Measurements from ENCODE around the gene LYPLA2.
"Not testable (repeated sequence)": the region's sequence is repeated elsewhere in the genome, so short reads cannot be mapped to it uniquely, and the experiment has no call there.

LYPLA2 gene

GRCh38 chr1:23801338-23801748 is 10.4 kb downstream of the LYPLA2 start:
- DNase-seq: no peak

- no peak for DNase-seq
Observed at GRCh38 chr1:23801876-23802275, 10.9 kb downstream of the LYPLA2 start.

GRCh38 chr1:23802809-23803342 is 11.9 kb downstream of the LYPLA2 start:
- DNase-seq: not testable (repeated sequence)

- no peak for DNase-seq
Observed at GRCh38 chr1:23803674-23804073, 12.7 kb downstream of the LYPLA2 start.

- DNase-seq: no peak
Observed at GRCh38 chr1:23804183-23804835, 13.4 kb downstream of the LYPLA2 start.

GRCh38 chr1:23805025-23805424 is 14.1 kb downstream of the LYPLA2 start:
- DNase-seq: no peak

- no peak for DNase-seq
Observed at GRCh38 chr1:23806280-23806679, 15.3 kb downstream of the LYPLA2 start.

GRCh38 chr1:23807453-23807852 is 16.5 kb downstream of the LYPLA2 start:
- DNase-seq: no peak

- DNase-seq: peak; percentile 63
Observed at GRCh38 chr1:23809751-23810171, 18.8 kb downstream of the LYPLA2 start.

GRCh38 chr1:23810818-23811540 is 20.0 kb downstream of the LYPLA2 start:
- DNase-seq: peak; percentile 14

- DNase-seq: no peak
Observed at GRCh38 chr1:23814016-23814415, 23.1 kb downstream of the LYPLA2 start.

GRCh38 chr1:23816361-23816760 is 25.4 kb downstream of the LYPLA2 start:
- no peak for DNase-seq

GRCh38 chr1:23816906-23817305 is 26.0 kb downstream of the LYPLA2 start:
- DNase-seq: no peak

- no peak for DNase-seq
Observed at GRCh38 chr1:23817633-23818032, 26.7 kb downstream of the LYPLA2 start.

- no peak for DNase-seq
Observed at GRCh38 chr1:23823767-23824166, 32.8 kb downstream of the LYPLA2 start.

- DNase-seq: peak; percentile 6
Observed at GRCh38 chr1:23824711-23825075, 33.7 kb downstream of the LYPLA2 start.

GRCh38 chr1:23825076-23825761 is 34.3 kb downstream of the LYPLA2 start, which contains the start of gene HMGCL:
Gene HMGCL (minus strand): TSS chr1:23825429. CDS start chr1:23825415, 14 bp downstream.
- DNase-seq: peak; percentile 88

GRCh38 chr1:23825762-23826522 is 35.0 kb downstream of the LYPLA2 start:
- no peak for DNase-seq

- not testable (repeated sequence) for DNase-seq
Observed at GRCh38 chr1:23826590-23826989, 35.6 kb downstream of the LYPLA2 start.

GRCh38 chr1:23827717-23828116 is 36.8 kb downstream of the LYPLA2 start:
- DNase-seq: no peak

- not testable (repeated sequence) for DNase-seq
Observed at GRCh38 chr1:23834156-23834555, 43.2 kb downstream of the LYPLA2 start.

- no peak for DNase-seq
Observed at GRCh38 chr1:23836037-23836436, 45.1 kb downstream of the LYPLA2 start.

- no peak for DNase-seq
Observed at GRCh38 chr1:23837908-23838307, 47.0 kb downstream of the LYPLA2 start.
